H1 (cell line): ENCODE measurements around the gene SLFNL1. TPM values are rescaled to one million over a fixed set of nuclear protein-coding genes. Genes with fewer than 3 reads are reported as not detected.

ENCODE experiments used
- CTCF ChIA-PET: fragments of 300-600 bp; sonication (Branson Sonifier 250); formaldehyde crosslinking; loops from one replicate; lab custom pipeline; 2021; ENCODE audit not compliant: partially characterized antibody; lab: Charles Lee
- POLR2A ChIA-PET: fragments of 300-600 bp; sonication (Branson Sonifier 250); formaldehyde crosslinking; loops from one replicate; lab custom pipeline; 2021; ENCODE audit warnings: inconsistent platforms; ENCODE audit not compliant: partially characterized antibody; lab: Charles Lee
- DNase-seq, 2 experiments: peaks; one replicate each; pipeline versions ENCODE4 v3.0.0 to v3.0.0-alpha.2; 2010 to 2022; ENCODE audit warnings: low spot score in 2 of 2, low read depth in 1 of 2, mixed read lengths in 1 of 2
- FAIRE-seq: peaks from 2 replicates; lab custom pipeline; 2011; peaks lifted over from hg19 to GRCh38; lab: Jason Lieb, UNC
- H2AFZ ChIP-seq: 2 replicates; pipeline ENCODE4 v1.8.1; 2012; ENCODE audit warnings: low read length, inconsistent platforms
- H2AK5ac ChIP-seq: 2 replicates; pipeline ENCODE4 v1.6.1; 2013; ENCODE audit warnings: low read depth, low read length
- H2BK120ac ChIP-seq: replicated peaks from 2 replicates; pipeline ENCODE3; 2013; ENCODE audit warnings: low read depth, low read length, inconsistent platforms
- H2BK12ac ChIP-seq: 2 replicates; pipeline ENCODE4 v1.6.1; 2013; ENCODE audit warnings: low read depth, low read length
- H2BK15ac ChIP-seq: 2 replicates; pipeline ENCODE4 v1.6.1; 2013; ENCODE audit warnings: low read length
- H2BK20ac ChIP-seq: 2 replicates; pipeline ENCODE4 v1.6.1; 2013; ENCODE audit warnings: low read length
- H2BK5ac ChIP-seq: 2 replicates; pipeline ENCODE4 v1.6.1; 2013; ENCODE audit warnings: low read depth, low read length
- H3K14ac ChIP-seq: 2 replicates; pipeline ENCODE4 v1.6.1; 2013; ENCODE audit warnings: inconsistent platforms; ENCODE audit not compliant: insufficient read length
- H3K18ac ChIP-seq: 2 replicates; pipeline ENCODE4 v1.6.1; 2013; ENCODE audit warnings: low read length; ENCODE audit errors: extremely low read depth
- H3K23ac ChIP-seq: 2 replicates; pipeline ENCODE4 v1.6.1; 2013; ENCODE audit warnings: inconsistent platforms; ENCODE audit not compliant: insufficient read length
- H3K23me2 ChIP-seq: 2 replicates; pipeline ENCODE4 v1.6.1; 2013; ENCODE audit warnings: low read depth, low read length
- H3K27ac ChIP-seq: 2 replicates; pipeline ENCODE4 v1.6.1; 2011; ENCODE audit warnings: low read depth, low read length, inconsistent platforms
- H3K27me3 ChIP-seq, 4 experiments: replicated peaks in 1 of 4; 1 replicate in 1 of 4; 2 replicates in 3 of 4; pipeline versions ENCODE4 v1.6.1 to v1.8.1; 2011 to 2013; ENCODE audit warnings: low read length in 3 of 4, mild to moderate bottlenecking in 3 of 4, inconsistent platforms in 2 of 4, mixed read lengths in 2 of 4, moderate library complexity in 1 of 4; ENCODE audit not compliant: control insufficient read depth in 3 of 4, insufficient read depth in 3 of 4; ENCODE audit errors: extremely low read depth in 1 of 4
- H3K36me3 ChIP-seq, 4 experiments: 2 replicates each; pipeline versions ENCODE4 v1.6.1 to v1.8.1; 2011 to 2013; ENCODE audit warnings: mild to moderate bottlenecking in 4 of 4, low read length in 3 of 4, moderate library complexity in 2 of 4, control low read depth in 1 of 4, inconsistent platforms in 1 of 4; ENCODE audit not compliant: insufficient read depth in 4 of 4, control insufficient read depth in 2 of 4
- H3K4ac ChIP-seq: replicated peaks from 2 replicates; pipeline ENCODE3; 2013; ENCODE audit warnings: low read length, low read depth, mixed read lengths, inconsistent platforms; ENCODE audit not compliant: insufficient read length
- H3K4me1 ChIP-seq, 4 experiments: replicated peaks in 1 of 4; 1 replicate in 1 of 4; 2 replicates in 3 of 4; pipeline versions ENCODE4 v1.6.1 to v1.8.1; 2011 to 2013; ENCODE audit warnings: low read length in 3 of 4, inconsistent platforms in 2 of 4, mixed read lengths in 1 of 4; ENCODE audit not compliant: insufficient read depth in 4 of 4, control insufficient read depth in 3 of 4
- H3K4me2 ChIP-seq, 2 experiments: 2 replicates each; pipeline versions ENCODE4 v1.6.1 to v1.8.1; 2011 to 2013; ENCODE audit warnings: low read depth in 2 of 2, low read length in 2 of 2, control low read depth in 1 of 2, inconsistent platforms in 1 of 2, mild to moderate bottlenecking in 1 of 2; ENCODE audit not compliant: insufficient read depth in 1 of 2
- H3K4me3 ChIP-seq, 4 experiments: fragments of 200-600, 300-600 bp in 1 of 4; sonication (generic), shearing (Covaris generic), sonication (Bioruptor Twin) in 1 of 4; 2 replicates each; pipeline versions ENCODE4 v1.5.1 to v1.8.1; 2011 to 2016; ENCODE audit warnings: low read length in 4 of 4, low read depth in 3 of 4, control low read depth in 2 of 4, inconsistent platforms in 2 of 4, mild to moderate bottlenecking in 2 of 4, mixed read lengths in 1 of 4, moderate library complexity in 1 of 4; ENCODE audit not compliant: insufficient read depth in 2 of 4; ENCODE audit errors: extremely low read depth in 1 of 4
- H3K56ac ChIP-seq: replicated peaks from 2 replicates; pipeline ENCODE3; 2013; ENCODE audit warnings: low read depth, mild to moderate bottlenecking, mixed read lengths, low read length, inconsistent platforms; ENCODE audit not compliant: insufficient read length
- H3K79me1 ChIP-seq: 2 replicates; pipeline ENCODE4 v1.6.1; 2013; ENCODE audit warnings: low read depth, low read length, control low read depth
- H3K79me2 ChIP-seq, 2 experiments: 2 replicates each; pipeline versions ENCODE4 v1.6.1 to v1.8.1; 2012 to 2013; ENCODE audit warnings: low read length in 2 of 2, mild to moderate bottlenecking in 2 of 2, inconsistent platforms in 1 of 2; ENCODE audit not compliant: insufficient read depth in 2 of 2, control insufficient read depth in 1 of 2
- H3K9ac ChIP-seq, 4 experiments: replicated peaks in 1 of 4; 1 replicate in 1 of 4; 2 replicates in 3 of 4; pipeline versions ENCODE4 v1.6.1 to v1.8.1; 2011 to 2013; ENCODE audit warnings: low read depth in 3 of 4, low read length in 3 of 4, control low read depth in 2 of 4, mild to moderate bottlenecking in 2 of 4, moderate library complexity in 2 of 4, inconsistent platforms in 1 of 4; ENCODE audit errors: extremely low read depth in 1 of 4
- H3K9me3 ChIP-seq, 2 experiments: 2 replicates each; pipeline versions ENCODE4 v1.6.1 to v1.8.1; 2012 to 2013; ENCODE audit warnings: mild to moderate bottlenecking in 2 of 2, moderate library complexity in 2 of 2, control low read depth in 1 of 2, inconsistent platforms in 1 of 2, low read depth in 1 of 2, low read length in 1 of 2, mixed read lengths in 1 of 2; ENCODE audit not compliant: insufficient read depth in 2 of 2
- H4K20me1 ChIP-seq, 2 experiments: replicated peaks in 1 of 2; 2 replicates each; pipeline versions ENCODE3 to v1.8.1; 2011 to 2013; ENCODE audit warnings: inconsistent platforms in 2 of 2, low read length in 2 of 2, mild to moderate bottlenecking in 1 of 2; ENCODE audit not compliant: insufficient read depth in 2 of 2, control insufficient read depth in 1 of 2
- H4K5ac ChIP-seq: 2 replicates; pipeline ENCODE4 v1.6.1; 2013; ENCODE audit warnings: low read length, low read depth, mixed read lengths, inconsistent platforms; ENCODE audit not compliant: insufficient read length
- H4K8ac ChIP-seq: 2 replicates; pipeline ENCODE4 v1.8.0; 2013; ENCODE audit warnings: mild to moderate bottlenecking, moderate library complexity, low read length, inconsistent platforms; ENCODE audit not compliant: insufficient read depth; ENCODE audit errors: extremely low read depth
- H4K91ac ChIP-seq: replicated peaks from 2 replicates; pipeline ENCODE3; 2013; ENCODE audit warnings: low read length, mixed read lengths, inconsistent platforms; ENCODE audit not compliant: insufficient read length
- BRCA1 ChIP-seq: IDR thresholded peaks from 2 replicates; pipeline ENCODE4 v1.6.1; 2012; ENCODE audit warnings: low read depth, low read length, improper control_type of control experiment
- WGBS, 2 experiments: shearing (Covaris generic) in 1 of 2; methylation state at CpG; one replicate each; pipeline versions ENCODE4 v1.1.6 to v1.1.7; 2013 to 2015; ENCODE audit warnings: low lambda C conversion rate in 2 of 2, mixed read lengths in 2 of 2, inconsistent platforms in 1 of 2, low coverage in 1 of 2, missing lambda C conversion rate in 1 of 2; ENCODE audit not compliant: insufficient replicate concordance in 2 of 2, insufficient coverage in 1 of 2, insufficient read length in 1 of 2; ENCODE audit errors: extremely low coverage in 1 of 2, missing lambda C conversion rate in 1 of 2; 5-methylcytosine and 5-hydroxymethylcytosine counted together
- polyA plus RNA-seq, 7 experiments: library from polyadenylated mRNA; depleted of rRNA in 3 of 7; stranded (reverse) in 5 of 7; unstranded in 2 of 7; fragments of >200 nt in 5 of 7; fragments of 200-250 nt in 2 of 7; gene quantifications; 1 replicate in 5 of 7; 2 replicates in 1 of 7; 4 replicates in 1 of 7; pipeline versions ENCODE4 v1.2.1 to v1.2.3, GENCODE V29; 2011 to 2013; ENCODE audit warnings: missing spikeins in 2 of 7, mixed read lengths in 2 of 7
- total RNA-seq: library from RNA; stranded (reverse); fragmentation: NEBNext Ultra II Directional; extraction: Animal tissue kit (Norgen Biotek cat#: 25700); gene quantifications from 2 replicates; pipeline ENCODE4 v1.2.1, GENCODE V29; 2021

Gene SLFNL1
- total and polyA plus RNA-seq, 2 of the 8 experiments (the other 6 are each of a cell fraction or from before 2014, with no cell fraction given), result not detected

DNA sequence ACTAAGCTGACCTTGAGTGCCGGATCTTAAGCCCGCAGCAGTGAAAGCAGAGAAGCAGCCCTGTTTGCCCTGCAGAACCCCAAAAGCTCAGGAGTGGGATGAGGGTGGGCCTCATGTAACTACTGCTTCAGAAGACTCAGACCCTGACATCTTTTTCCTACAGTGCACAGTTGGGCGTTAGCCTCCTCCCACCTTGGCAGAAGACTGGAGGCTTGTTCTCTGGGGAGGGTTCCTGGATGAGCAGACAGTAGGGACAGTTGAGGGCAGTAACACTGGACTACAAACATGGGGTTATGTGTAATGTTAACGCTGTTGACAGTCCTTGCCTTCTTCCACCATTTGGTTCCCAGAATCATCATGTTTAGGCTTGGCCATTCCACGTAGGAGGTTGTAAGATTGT lies 32.5 kb downstream of the SLFNL1 start:
- no peak overlapping the region for H3K4me2 ChIP-seq
- no peak overlapping the region for H3K9ac ChIP-seq
- no peak overlapping the region for H3K4me3 ChIP-seq
- H3K4me1 ChIP-seq, result no peaks in the 10 kb centered on the region
- H4K20me1 ChIP-seq, result peaks cover 7 to 18% of the 10 kb centered on the region in 2 experiments
- H3K9me3 ChIP-seq, result no peaks in the 10 kb centered on the region
- H2BK12ac ChIP-seq, result no peak overlapping the region
- no peak overlapping the region for H4K5ac ChIP-seq
- 97% methylated on average over 5 of the region's 5 CpGs; no CpG with 5 or more reads in 1 of the 2 experiments for WGBS, 2 experiments
- H3K14ac ChIP-seq, result no peak overlapping the region
- H3K27me3 ChIP-seq, result no peaks in the 10 kb centered on the region
- H2BK15ac ChIP-seq, result no peak overlapping the region
- no peak overlapping the region for H2BK120ac ChIP-seq
- H2BK20ac ChIP-seq, result no peak overlapping the region
- H2AFZ ChIP-seq, result no peak overlapping the region
- no peak overlapping the region for H4K91ac ChIP-seq
- H2BK5ac ChIP-seq, result no peak overlapping the region
- H2AK5ac ChIP-seq, result no peak overlapping the region
- peaks cover 0 to 20% of the 10 kb centered on the region in 2 experiments; a peak in 2 of 4 replicates for H3K79me2 ChIP-seq
- H3K23ac ChIP-seq, result no peak overlapping the region
- CTCF ChIA-PET, result no interaction called here
- H3K36me3 ChIP-seq, result peaks cover 56 to 99% (median 88%) of the 10 kb centered on the region in 4 experiments
- no peak overlapping the region for H3K27ac ChIP-seq
- DNase-seq (no peak), FAIRE-seq (no peak)
- H3K56ac ChIP-seq, result no peak overlapping the region
- TF ChIP-seq BRCA1, result no peak
- no peak overlapping the region for H3K18ac ChIP-seq
- H3K23me2 ChIP-seq, result 0 out of 2 replicates have a peak, but pooled peaks cover 2% of the 10 kb centered on the region
- H3K79me1 ChIP-seq, result no peaks in the 10 kb centered on the region; the same call in 1 of the 2 replicates
- no peak overlapping the region for H3K4ac ChIP-seq
- POLR2A ChIA-PET, result interaction anchor here (0.7 kb wide), 1 partner anchor 8 kb away, joined by 4 read pairs; no protein-coding TSS in a partner anchor
- no peak overlapping the region for H4K8ac ChIP-seq
